CD4-positive, alpha-beta memory T cell (primary cell): ENCODE results near the gene CDCP1. TPM values are rescaled to one million over a fixed set of nuclear protein-coding genes. Genes with fewer than 3 reads are reported as not detected.
A peak's percentile ranks its signal among the peaks of the same experiment; 100 is the strongest.

Source experiments
- CTCF ChIA-PET: fragments of 350-600 bp; sonication (Branson Sonifier 250); formaldehyde crosslinking; loops from one replicate; lab custom pipeline; 2021; ENCODE audit warnings: inconsistent platforms; ENCODE audit not compliant: partially characterized antibody; lab: Charles Lee
- POLR2A ChIA-PET: fragments of 350-600 bp; sonication (Branson Sonifier 250); formaldehyde crosslinking; loops from one replicate; lab custom pipeline; 2021; ENCODE audit not compliant: partially characterized antibody; lab: Charles Lee
- DNase-seq, 5 donors: peaks; one replicate each; pipeline versions ENCODE4 v3.0.0 to v3.0.0-alpha.2; 2020 to 2022; ENCODE audit warnings: mixed read lengths in 1 of 5
- H3K27ac ChIP-seq: one replicate; pipeline ENCODE4 v1.7.0; 2013; ENCODE audit warnings: low read depth, low read length
- H3K27me3 ChIP-seq: 2 replicates; pipeline ENCODE4 v1.7.0; 2013; ENCODE audit warnings: mild to moderate bottlenecking, low read length, moderate library complexity; ENCODE audit not compliant: insufficient read depth
- H3K36me3 ChIP-seq: 2 replicates; pipeline ENCODE4 v1.7.0; 2013; ENCODE audit warnings: mild to moderate bottlenecking, low read length, moderate library complexity; ENCODE audit not compliant: insufficient read depth
- H3K4me1 ChIP-seq: 2 replicates; pipeline ENCODE4 v1.7.0; 2013; ENCODE audit warnings: mild to moderate bottlenecking, low read length, moderate library complexity; ENCODE audit not compliant: insufficient read depth
- H3K4me3 ChIP-seq, 2 donors: one replicate each; pipeline ENCODE4 v1.7.0; 2013; ENCODE audit warnings: low read length in 2 of 2, mild to moderate bottlenecking in 1 of 2
- H3K9me3 ChIP-seq, 2 donors: one replicate each; pipeline ENCODE4 v1.7.0; 2013; ENCODE audit warnings: low read length in 2 of 2, control low read depth in 1 of 2; ENCODE audit not compliant: control insufficient read depth in 1 of 2
- H3K27ac Mint-ChIP-seq, 7 donors: one replicate each; pipeline ENCODE4 v1.8.0; 2020 to 2021; ENCODE audit warnings: mixed read lengths in 7 of 7, mild to moderate bottlenecking in 6 of 7, inconsistent platforms in 3 of 7, moderate library complexity in 3 of 7
- H3K27me3 Mint-ChIP-seq, 2 donors: one replicate each; pipeline ENCODE4 v1.8.0; 2020 to 2021; ENCODE audit warnings: mixed read lengths in 2 of 2
- H3K36me3 Mint-ChIP-seq, 2 donors: one replicate each; pipeline ENCODE4 v1.8.0; 2020 to 2021; ENCODE audit warnings: mixed read lengths in 2 of 2, inconsistent platforms in 1 of 2, mild to moderate bottlenecking in 1 of 2
- H3K4me1 Mint-ChIP-seq, 4 donors: one replicate each; pipeline ENCODE4 v1.8.0; 2020 to 2021; ENCODE audit warnings: mixed read lengths in 4 of 4, mild to moderate bottlenecking in 1 of 4
- H3K4me3 Mint-ChIP-seq, 8 donors: one replicate each; pipeline ENCODE4 v1.8.0; 2020 to 2021; ENCODE audit warnings: mixed read lengths in 8 of 8, mild to moderate bottlenecking in 7 of 8, moderate library complexity in 6 of 8, inconsistent platforms in 3 of 8
- H3K9me3 Mint-ChIP-seq, 8 donors: one replicate each; pipeline ENCODE4 v1.8.0; 2020 to 2021; ENCODE audit warnings: mixed read lengths in 8 of 8, mild to moderate bottlenecking in 5 of 8, inconsistent platforms in 3 of 8, moderate library complexity in 1 of 8
- intact Hi-C: fragments of 100-400 bp; cut with micrococcal nuclease; formaldehyde crosslinking; loops from one replicate; pipeline ENCODE4 v1.15.1; 2023
- polyA plus RNA-seq, 2 donors: library from polyadenylated mRNA; unstranded; fragments of 300-500 nt; fragmentation: Illumina TruSeq; gene quantifications; one replicate each; pipeline ENCODE4 v1.2.3, GENCODE V29; 2021
- total RNA-seq, 2 experiments: library from RNA; stranded (reverse); gene quantifications; one replicate each; pipeline ENCODE4 v1.2.3, GENCODE V29; 2021

CDCP1 gene
- total and polyA plus RNA-seq, 4 experiments from 2014 or later = 0.24 to 0.60 (median 0.40) TPM

DNA sequence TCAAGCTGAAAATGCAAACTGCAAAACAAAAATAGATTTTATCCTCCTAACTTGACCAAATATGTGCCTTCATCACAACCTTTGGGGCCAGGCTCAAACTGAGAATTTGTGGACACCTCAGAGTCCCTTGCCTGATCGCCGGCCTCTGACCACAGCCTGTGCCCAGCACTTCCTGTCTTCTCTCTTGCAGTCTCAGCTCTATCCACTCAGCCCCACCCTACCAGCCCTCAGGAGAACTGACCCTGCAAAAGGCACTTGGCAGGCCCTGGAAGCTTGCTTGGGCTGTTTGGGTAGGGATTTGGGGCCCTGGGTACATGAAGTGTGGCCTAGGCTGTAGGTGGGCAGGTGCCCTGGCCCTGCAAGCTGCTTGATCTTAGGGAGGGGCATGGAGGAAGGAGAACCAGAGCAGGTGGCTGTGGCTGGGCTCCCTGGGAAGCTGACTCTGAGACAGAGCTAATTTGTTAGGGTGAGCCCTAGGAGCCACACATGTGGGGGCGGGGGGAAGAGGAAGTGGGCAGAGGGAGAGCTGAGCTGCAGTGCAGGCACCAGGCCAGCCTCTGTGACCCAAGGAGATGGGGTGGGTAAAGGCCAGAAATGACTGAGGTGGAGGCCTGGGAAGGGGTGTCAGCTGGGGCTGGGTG is 111.4 kb downstream of the CDCP1 start:
- Histone ChIP-seq H3K36me3 (no peaks in the 10 kb centered on the region), H3K4me1 (peaks cover 18% of the 10 kb centered on the region), H3K9me3 (no peaks in the 10 kb centered on the region), H3K4me3 (no peak overlapping the region), H3K27ac (no peak overlapping the region), H3K27me3 (no peaks in the 10 kb centered on the region)
- intact Hi-C loops = loop anchor here (5.0 kb wide), 1 partner anchor 57 kb away; the partner anchor contains the start of genes EXOSC7 and ZDHHC3
- Mint-ChIP-seq H3K9me3 (peaks cover 0 to 2% (median 0%) of the 10 kb centered on the region in 8 donors), H3K36me3 (no peaks in the 10 kb centered on the region), H3K27ac (peak overlapping the region in 4 of 7 donors; percentile 3 to 67 (median 47)), H3K27me3 (peaks cover 9 to 47% of the 10 kb centered on the region in 2 donors), H3K4me1 (peaks cover 19 to 43% (median 30%) of the 10 kb centered on the region in 4 donors), H3K4me3 (peak overlapping the region in 7 of 8 donors; percentile 37 to 86 (median 71))
- CTCF ChIA-PET = interaction anchor here (0.7 to 20.4 kb wide), 14 partner anchors 10 to 631 kb away, joined by 3 to 688 read pairs (median 4); no protein-coding TSS in a partner anchor
- POLR2A ChIA-PET = interaction anchor here (1.0 to 3.9 kb wide), 4 partner anchors 23 to 59 kb away, joined by 3 to 14 read pairs (median 10); partner anchors contain the start of genes EXOSC7 and ZDHHC3
- DNase-seq = no peak

GRCh38 chr3:45033791-45034190 is 112.4 kb downstream of the CDCP1 start:
- Mint-ChIP-seq H3K27me3 (peaks cover 9 to 47% of the 10 kb centered on the region in 2 donors), H3K36me3 (no peaks in the 10 kb centered on the region), H3K9me3 (peaks cover 0 to 2% (median 0%) of the 10 kb centered on the region in 8 donors), H3K27ac (peak overlapping the region in 2 of 7 donors; percentile 45 to 79), H3K4me1 (peaks cover 19 to 43% (median 30%) of the 10 kb centered on the region in 4 donors), H3K4me3 (no peak overlapping the region)
- no peak for DNase-seq
- intact Hi-C loops = no loop called here
- H3K4me3 ChIP-seq = no peak overlapping the region
- no peak overlapping the region for H3K27ac ChIP-seq
- ChIA-PET CTCF (interaction anchor here (1.3 to 20.4 kb wide), 7 partner anchors 11 to 175 kb away, joined by 3 to 688 read pairs (median 5); no protein-coding TSS in a partner anchor), POLR2A (interaction anchor here (2.0 to 3.9 kb wide), 3 partner anchors 22 to 28 kb away, joined by 10 to 14 read pairs (median 10); no protein-coding TSS in a partner anchor)
- no peaks in the 10 kb centered on the region for H3K36me3 ChIP-seq
- H3K9me3 ChIP-seq = no peaks in the 10 kb centered on the region
- peaks cover 18% of the 10 kb centered on the region for H3K4me1 ChIP-seq
- H3K27me3 ChIP-seq = no peaks in the 10 kb centered on the region

Other genes starting within 250 kb of the CDCP1 start
- 10 to 100 TPM; 40.1 to 41.9 TPM for gene ZDHHC3, start 170.2 kb downstream of the CDCP1 start, total RNA-seq
- 10 to 100 TPM; 35.4 to 36.1 TPM for gene ZDHHC3, start 170.2 kb downstream of the CDCP1 start, polyA plus RNA-seq
- 10 to 100 TPM; 44.6 to 45.3 TPM for gene EXOSC7, start 170.1 kb downstream of the CDCP1 start, total RNA-seq
- 10 to 100 TPM; 49.2 to 66.9 TPM for gene EXOSC7, start 170.1 kb downstream of the CDCP1 start, polyA plus RNA-seq
- gene CLEC3B, start 120.1 kb downstream of the CDCP1 start, total RNA-seq = 1 to 10 TPM; 1.2 to 1.5 TPM
- gene CLEC3B, start 120.1 kb downstream of the CDCP1 start, polyA plus RNA-seq = not detected
- gene TMEM158, start 79.9 kb upstream of the CDCP1 start, total RNA-seq = not detected
- gene TMEM158, start 79.9 kb upstream of the CDCP1 start, polyA plus RNA-seq = not detected
- gene LARS2, start 242.2 kb upstream of the CDCP1 start, total RNA-seq = 10 to 100 TPM; 17.7 to 20.2 TPM
- 1 to 10 TPM; 5.8 to 8.8 TPM for gene LARS2, start 242.2 kb upstream of the CDCP1 start, polyA plus RNA-seq